ENCODE results near the gene SFMBT1.

Gene SFMBT1

DNA sequence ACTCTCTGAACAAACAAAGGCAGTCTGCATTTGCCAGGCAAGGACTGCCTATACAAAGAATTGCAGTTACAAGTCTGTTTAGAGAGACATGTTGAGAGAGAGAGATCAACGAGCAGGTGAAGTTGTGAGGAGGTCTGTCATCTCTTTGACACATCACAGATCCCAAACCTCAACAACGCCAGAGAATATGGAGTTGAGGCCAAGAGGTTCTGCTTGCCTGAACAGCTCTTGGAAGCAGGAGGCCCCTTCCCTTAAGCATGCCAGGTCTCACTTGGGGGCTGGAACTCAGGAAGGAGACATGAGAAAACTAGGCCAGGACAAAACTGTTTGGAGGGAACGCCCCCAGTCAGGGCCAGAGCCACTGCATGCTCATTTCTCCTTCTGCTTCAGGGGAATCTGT is 188.7 kb downstream of the SFMBT1 start:
- no peak for TF ChIP-seq CTCF (IDR thresholded peaks at IDR 0.05; ENCODE audit: borderline replicate concordance, extremely low read depth, low read length, poor library complexity, severe bottlenecking)
- TF ChIP-seq EZH2 (IDR thresholded peaks at IDR 0.05; ENCODE audit: borderline replicate concordance, low read depth, low read length, severe bottlenecking): no peak
- H3K9me3 ChIP-seq (ENCODE audit: insufficient read depth, low read length, severe bottlenecking): no peaks in the 10 kb centered on the region
- ATAC-seq (ENCODE audit: insufficient read depth, low read depth) (no peak), DNase-seq (no peak)
- H3K27ac ChIP-seq (ENCODE audit: low read length): no peak overlapping the region
- H3K27me3 ChIP-seq (ENCODE audit: insufficient read depth, low read length, poor library complexity): no peaks in the 10 kb centered on the region
- no peak overlapping the region for H3K4me2 ChIP-seq (ENCODE audit: insufficient read depth, low read length)
- no peaks in the 10 kb centered on the region for H3K79me2 ChIP-seq (ENCODE audit: insufficient read depth, low read length)
- H2AFZ ChIP-seq (ENCODE audit: low read depth, low read length): no peak overlapping the region
- no peak overlapping the region for H3K9ac ChIP-seq (ENCODE audit: low read depth, low read length)
- H3K4me3 ChIP-seq (ENCODE audit: low read depth in 1 of 2, low read length in 2 of 2): no peak overlapping the region
- no peaks in the 10 kb centered on the region for H3K4me1 ChIP-seq (ENCODE audit: insufficient read depth, low read length)
- peaks cover 3% of the 10 kb centered on the region for H3K36me3 ChIP-seq (ENCODE audit: insufficient read depth, low read length)
- H4K20me1 ChIP-seq (ENCODE audit: insufficient read depth, low read length): peaks cover 12% of the 10 kb centered on the region; the same call in 1 of the 2 replicates

- Histone ChIP-seq H3K27ac (ENCODE audit: low read length) (no peak overlapping the region), H3K9ac (ENCODE audit: low read depth, low read length) (no peak overlapping the region), H3K4me1 (ENCODE audit: insufficient read depth, low read length) (no peaks in the 10 kb centered on the region), H3K9me3 (ENCODE audit: insufficient read depth, low read length, severe bottlenecking) (no peaks in the 10 kb centered on the region), H3K4me2 (ENCODE audit: insufficient read depth, low read length) (no peak overlapping the region), H3K27me3 (ENCODE audit: insufficient read depth, low read length, poor library complexity) (no peaks in the 10 kb centered on the region), H3K36me3 (ENCODE audit: insufficient read depth, low read length) (peaks cover 8% of the 10 kb centered on the region), H3K79me2 (ENCODE audit: insufficient read depth, low read length) (no peaks in the 10 kb centered on the region), H4K20me1 (ENCODE audit: insufficient read depth, low read length) (peaks cover 9% of the 10 kb centered on the region; the same call in 1 of the 2 replicates), H2AFZ (ENCODE audit: low read depth, low read length) (no peak overlapping the region), H3K4me3 (ENCODE audit: low read depth in 1 of 2, low read length in 2 of 2) (no peak overlapping the region)
- no peak for TF ChIP-seq CTCF (IDR thresholded peaks at IDR 0.05; ENCODE audit: borderline replicate concordance, extremely low read depth, low read length, poor library complexity, severe bottlenecking)
- TF ChIP-seq EZH2 (IDR thresholded peaks at IDR 0.05; ENCODE audit: borderline replicate concordance, low read depth, low read length, severe bottlenecking): no peak
- DNase-seq (no peak), ATAC-seq (ENCODE audit: insufficient read depth, low read depth) (no peak)
These were observed 189.2 kb downstream of the SFMBT1 start for GRCh38 chr3:52856666-52857065.

DNA sequence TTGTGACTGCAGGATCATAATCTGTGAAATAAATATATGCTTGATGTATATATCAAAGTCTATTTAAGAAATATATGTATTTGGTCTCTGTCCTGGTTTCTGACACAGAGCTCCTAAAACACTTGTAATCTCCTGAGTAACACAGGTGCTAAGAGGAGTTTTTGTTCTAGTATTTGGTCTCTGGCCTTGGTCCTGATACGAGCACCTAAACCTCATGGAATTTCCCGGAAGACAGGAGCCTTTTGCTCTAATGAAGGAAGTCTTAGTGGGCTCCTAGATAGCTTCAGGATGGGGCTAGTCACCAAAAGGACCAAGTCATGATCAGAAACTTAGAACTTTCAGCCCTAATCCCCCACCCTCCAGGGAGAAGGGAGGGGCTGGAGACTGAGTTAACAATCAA is 191.9 kb downstream of the SFMBT1 start:
- no peak for DNase-seq
- Histone ChIP-seq H3K9me3 (ENCODE audit: insufficient read depth, low read length, severe bottlenecking) (no peaks in the 10 kb centered on the region), H3K4me2 (ENCODE audit: insufficient read depth, low read length) (no peak overlapping the region), H3K27me3 (ENCODE audit: insufficient read depth, low read length, poor library complexity) (no peaks in the 10 kb centered on the region), H3K79me2 (ENCODE audit: insufficient read depth, low read length) (no peaks in the 10 kb centered on the region), H3K36me3 (ENCODE audit: insufficient read depth, low read length) (peaks cover 24% of the 10 kb centered on the region), H3K4me3 (ENCODE audit: low read depth in 1 of 2, low read length in 2 of 2) (no peak overlapping the region), H2AFZ (ENCODE audit: low read depth, low read length) (no peak overlapping the region), H3K27ac (ENCODE audit: low read length) (no peak overlapping the region), H3K4me1 (ENCODE audit: insufficient read depth, low read length) (no peaks in the 10 kb centered on the region), H4K20me1 (ENCODE audit: insufficient read depth, low read length) (peaks cover 4% of the 10 kb centered on the region; the same call in 1 of the 2 replicates), H3K9ac (ENCODE audit: low read depth, low read length) (no peak overlapping the region)
- no peak for TF ChIP-seq EZH2 (IDR thresholded peaks at IDR 0.05; ENCODE audit: borderline replicate concordance, low read depth, low read length, severe bottlenecking)
- TF ChIP-seq CTCF (IDR thresholded peaks at IDR 0.05; ENCODE audit: borderline replicate concordance, extremely low read depth, low read length, poor library complexity, severe bottlenecking): no peak
- no peak for ATAC-seq (ENCODE audit: insufficient read depth, low read depth)

Data from DND-41 (cell line).